Activated CD8-positive, alpha-beta T cell treated with anti-CD3 and anti-CD28 coated beads for 36 hours (primary cell): ENCODE results near the gene APBB2. TPM values are rescaled to one million over a fixed set of nuclear protein-coding genes. Genes with fewer than 3 reads are reported as not detected.

Source experiments
- ATAC-seq: fragments of 200-7000 bp; cut with Tn5 transposase; one replicate; pipeline ENCODE4 v1.10.0; 2021; ENCODE audit warnings: mild to moderate bottlenecking, moderate library complexity
- CTCF ChIA-PET: fragments of 350-600 bp; sonication (Branson Sonifier 250); formaldehyde crosslinking; loops from one replicate; lab custom pipeline; 2021; ENCODE audit warnings: antibody characterized with exemption; lab: Charles Lee
- POLR2A ChIA-PET: fragments of 350-600 bp; sonication (Branson Sonifier 250); formaldehyde crosslinking; loops from one replicate; lab custom pipeline; 2021; ENCODE audit warnings: antibody characterized with exemption; lab: Charles Lee
- DNase-seq: peaks from one replicate; pipeline ENCODE4 v3.0.0-alpha.2; 2020
- H3K27ac Mint-ChIP-seq: one replicate; pipeline ENCODE4 v1.8.0; 2021; ENCODE audit warnings: mild to moderate bottlenecking, mixed read lengths
- H3K27me3 Mint-ChIP-seq: one replicate; pipeline ENCODE4 v1.8.0; 2021; ENCODE audit warnings: mixed read lengths
- H3K36me3 Mint-ChIP-seq: one replicate; pipeline ENCODE4 v1.8.0; 2021; ENCODE audit warnings: low read depth, mixed read lengths
- H3K4me1 Mint-ChIP-seq: one replicate; pipeline ENCODE4 v1.8.0; 2021; ENCODE audit warnings: low read depth, mixed read lengths
- H3K4me3 Mint-ChIP-seq: one replicate; pipeline ENCODE4 v1.8.0; 2021; ENCODE audit warnings: mild to moderate bottlenecking, moderate library complexity, mixed read lengths
- H3K9me3 Mint-ChIP-seq: one replicate; pipeline ENCODE4 v1.8.0; 2021; ENCODE audit warnings: mixed read lengths
- CTCF ChIP-seq: fragments of 200-600 bp; IDR thresholded peaks from one replicate; pipeline ENCODE4 v1.8.0; 2022; ENCODE audit warnings: antibody characterized with exemption, mild to moderate bottlenecking
- intact Hi-C: fragments of 100-400 bp; cut with micrococcal nuclease; formaldehyde crosslinking; loops from one replicate; pipeline ENCODE4 v1.10.0; 2022
- total RNA-seq, 2 experiments: library from RNA; stranded (reverse); gene quantifications; one replicate each; pipeline ENCODE4 v1.2.3, GENCODE V29; 2021

The APBB2 gene
- total RNA-seq, 2 experiments from 2014 or later: 0.89 to 2.3 TPM

- Mint-ChIP-seq H3K4me1 (no peaks in the 10 kb centered on the region), H3K9me3 (no peaks in the 10 kb centered on the region), H3K4me3 (no peak overlapping the region), H3K36me3 (no peaks in the 10 kb centered on the region), H3K27me3 (peaks cover 2% of the 10 kb centered on the region), H3K27ac (no peak overlapping the region)
- ATAC-seq (no peak), DNase-seq (no peak)
- intact Hi-C loops: no loop called here
- TF ChIP-seq CTCF: no peak
- CTCF ChIA-PET: no interaction called here
- POLR2A ChIA-PET: no interaction called here
These were observed 122.2 kb downstream of the APBB2 start for GRCh38 chr4:41092128-41092527.

GRCh38 chr4:41081847-41082246, 132.5 kb downstream of the APBB2 start:
- ATAC-seq (no peak), DNase-seq (no peak)
- TF ChIP-seq CTCF: no peak
- no peak overlapping the region for H3K4me3 Mint-ChIP-seq
- intact Hi-C loops: no loop called here
- peaks cover 3% of the 10 kb centered on the region for H3K27me3 Mint-ChIP-seq
- POLR2A ChIA-PET: no interaction called here
- no peaks in the 10 kb centered on the region for H3K36me3 Mint-ChIP-seq
- no peak overlapping the region for H3K27ac Mint-ChIP-seq
- CTCF ChIA-PET: no interaction called here
- H3K9me3 Mint-ChIP-seq: peaks cover 11% of the 10 kb centered on the region
- no peaks in the 10 kb centered on the region for H3K4me1 Mint-ChIP-seq

- intact Hi-C loops: no loop called here
- Mint-ChIP-seq H3K4me3 (no peak overlapping the region), H3K36me3 (no peaks in the 10 kb centered on the region), H3K27me3 (peaks cover 4% of the 10 kb centered on the region), H3K9me3 (peaks cover 3% of the 10 kb centered on the region), H3K27ac (no peak overlapping the region), H3K4me1 (no peaks in the 10 kb centered on the region)
- ATAC-seq: no peak
- ChIA-PET CTCF (interaction anchor here (1.1 kb wide), 1 partner anchor 8 kb away, joined by 3 read pairs; no protein-coding TSS in a partner anchor), POLR2A (no interaction called here)
- TF ChIP-seq CTCF: no peak
- no peak for DNase-seq
These were observed 133.4 kb downstream of the APBB2 start for GRCh38 chr4:41080976-41081375.

- H3K27ac Mint-ChIP-seq: no peak overlapping the region
- no peak for ATAC-seq
- ChIA-PET CTCF (interaction anchor here (1.1 kb wide), 1 partner anchor 9 kb away, joined by 3 read pairs; no protein-coding TSS in a partner anchor), POLR2A (no interaction called here)
- H3K4me3 Mint-ChIP-seq: no peak overlapping the region
- DNase-seq: no peak
- H3K36me3 Mint-ChIP-seq: no peaks in the 10 kb centered on the region
- H3K27me3 Mint-ChIP-seq: peaks cover 4% of the 10 kb centered on the region
- intact Hi-C loops: no loop called here
- no peaks in the 10 kb centered on the region for H3K9me3 Mint-ChIP-seq
- H3K4me1 Mint-ChIP-seq: no peaks in the 10 kb centered on the region
- TF ChIP-seq CTCF: no peak
These were observed 134.3 kb downstream of the APBB2 start for GRCh38 chr4:41079881-41080560.

- ChIA-PET CTCF (no interaction called here), POLR2A (no interaction called here)
- no peaks in the 10 kb centered on the region for H3K4me1 Mint-ChIP-seq
- TF ChIP-seq CTCF: no peak
- DNase-seq (no peak), ATAC-seq (no peak)
- peaks cover 6% of the 10 kb centered on the region for H3K27me3 Mint-ChIP-seq
- no peak overlapping the region for H3K4me3 Mint-ChIP-seq
- H3K27ac Mint-ChIP-seq: no peak overlapping the region
- H3K9me3 Mint-ChIP-seq: no peaks in the 10 kb centered on the region
- H3K36me3 Mint-ChIP-seq: no peaks in the 10 kb centered on the region
- intact Hi-C loops: no loop called here
These were observed 136.7 kb downstream of the APBB2 start for GRCh38 chr4:41077628-41078027.
